Left ventricle myocardium inferior (tissue), 1 donor: Measurements from ENCODE around the gene CGB8. TPM values are rescaled to one million over a fixed set of nuclear protein-coding genes. Genes with fewer than 3 reads are reported as not detected.
"Not testable (repeated sequence)": the region's sequence is repeated elsewhere in the genome, so short reads cannot be mapped to it uniquely, and the experiment has no call there.

Source experiments
- DNase-seq: peaks from one replicate; pipeline ENCODE4 v3.0.0-alpha.2; 2020
- H3K27ac ChIP-seq: fragments of 200-600 bp; replicated peaks from 2 replicates; pipeline ENCODE4 v1.8.0; 2021
- H3K27me3 ChIP-seq: fragments of 200-600 bp; 2 replicates; pipeline ENCODE4 v1.8.0; 2021; ENCODE audit warnings: low read depth
- H3K36me3 ChIP-seq: fragments of 200-600 bp; 2 replicates; pipeline ENCODE4 v1.8.0; 2021
- H3K4me1 ChIP-seq: fragments of 200-600 bp; 2 replicates; pipeline ENCODE4 v1.8.0; 2021
- H3K4me3 ChIP-seq: fragments of 200-600 bp; 2 replicates; pipeline ENCODE4 v1.8.0; 2021; ENCODE audit warnings: mild to moderate bottlenecking, moderate library complexity
- H3K9me3 ChIP-seq: fragments of 200-600 bp; replicated peaks from 2 replicates; pipeline ENCODE4 v1.8.0; 2021
- intact Hi-C: fragments of 100-400 bp; cut with micrococcal nuclease; formaldehyde crosslinking; loops from one replicate; pipeline ENCODE4 v1.11.0; 2022
- total RNA-seq: library from RNA; stranded (reverse); fragmentation: NEBNext Ultra II Directional; extraction: Animal tissue kit (Norgen Biotek cat#: 25700); gene quantifications from one replicate; pipeline ENCODE4 v1.2.1, GENCODE V29; 2021
- TF ChIP-seq, protein P1 (sequence below): fragments of 200-600 bp; IDR thresholded peaks from 2 replicates; pipeline ENCODE4 v1.8.0; 2021; ENCODE audit warnings: antibody characterized with exemption, mild to moderate bottlenecking, borderline replicate concordance
- donor health status: DM: no; HTN: yes; CAD: no; lungs with severe emphysema.

CGB8 gene
- total RNA-seq, 1 donor from 2014 or later, result not detected

DNA sequence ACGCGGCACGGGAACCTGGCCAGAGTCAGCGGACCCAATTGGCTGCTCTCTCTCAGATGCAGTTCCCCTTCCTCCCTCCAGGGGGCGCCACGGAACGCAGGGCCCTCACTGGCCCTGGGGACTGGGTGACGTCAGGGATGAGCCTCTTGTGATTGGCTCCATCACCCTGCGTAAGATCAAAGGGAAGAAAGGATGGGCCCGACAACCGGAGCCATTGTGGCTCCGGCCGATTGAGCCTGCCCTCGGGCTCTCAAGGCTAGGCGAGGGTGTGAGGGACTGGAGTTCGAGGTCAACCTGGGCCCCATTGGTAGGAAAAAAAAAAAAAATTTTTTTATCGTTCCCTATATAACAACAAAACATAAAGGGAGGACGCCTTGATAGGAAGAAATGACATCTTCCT lies 12.1 kb downstream of the CGB8 start, which contains the start of gene CGB1:
Gene CGB1 (minus strand): TSS at position 81 of the 400 bp plus-strand sequence. CDS start 184 bp downstream, outside the sequence.
- TF ChIP-seq, protein P1, sequence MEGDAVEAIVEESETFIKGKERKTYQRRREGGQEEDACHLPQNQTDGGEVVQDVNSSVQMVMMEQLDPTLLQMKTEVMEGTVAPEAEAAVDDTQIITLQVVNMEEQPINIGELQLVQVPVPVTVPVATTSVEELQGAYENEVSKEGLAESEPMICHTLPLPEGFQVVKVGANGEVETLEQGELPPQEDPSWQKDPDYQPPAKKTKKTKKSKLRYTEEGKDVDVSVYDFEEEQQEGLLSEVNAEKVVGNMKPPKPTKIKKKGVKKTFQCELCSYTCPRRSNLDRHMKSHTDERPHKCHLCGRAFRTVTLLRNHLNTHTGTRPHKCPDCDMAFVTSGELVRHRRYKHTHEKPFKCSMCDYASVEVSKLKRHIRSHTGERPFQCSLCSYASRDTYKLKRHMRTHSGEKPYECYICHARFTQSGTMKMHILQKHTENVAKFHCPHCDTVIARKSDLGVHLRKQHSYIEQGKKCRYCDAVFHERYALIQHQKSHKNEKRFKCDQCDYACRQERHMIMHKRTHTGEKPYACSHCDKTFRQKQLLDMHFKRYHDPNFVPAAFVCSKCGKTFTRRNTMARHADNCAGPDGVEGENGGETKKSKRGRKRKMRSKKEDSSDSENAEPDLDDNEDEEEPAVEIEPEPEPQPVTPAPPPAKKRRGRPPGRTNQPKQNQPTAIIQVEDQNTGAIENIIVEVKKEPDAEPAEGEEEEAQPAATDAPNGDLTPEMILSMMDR, result peak; percentile 26

DNA sequence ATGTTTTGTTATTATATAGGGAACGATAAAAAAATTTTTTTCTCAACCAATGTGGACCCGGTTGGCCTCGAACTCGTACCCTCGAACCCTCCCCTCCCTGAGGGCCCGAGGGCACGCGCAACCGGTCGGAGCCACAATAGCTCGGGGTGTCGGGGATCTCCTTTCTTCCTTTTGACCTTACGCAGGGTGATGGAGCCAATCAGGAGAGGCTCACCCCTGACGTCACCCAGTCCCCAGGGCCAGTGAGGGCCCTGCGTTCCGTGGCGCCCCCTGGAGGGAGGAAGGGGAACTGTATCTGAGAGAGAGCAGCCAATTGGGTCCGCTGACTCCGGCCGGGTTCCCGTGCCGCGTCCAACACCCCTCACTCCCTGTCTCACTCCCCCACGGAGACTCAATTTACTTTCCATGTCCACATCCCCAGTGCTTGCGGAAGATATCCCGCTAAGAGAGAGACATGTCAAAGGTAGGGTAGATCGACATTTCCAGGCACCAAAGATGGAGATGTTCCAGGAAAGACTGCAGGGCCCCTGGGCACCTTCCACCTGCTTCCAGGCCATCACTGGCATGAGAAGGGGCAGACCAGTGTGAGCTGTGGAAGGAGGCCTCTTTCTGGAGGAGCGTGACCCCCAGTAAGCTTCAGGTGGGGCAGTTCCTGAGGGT lies 17.1 kb downstream of the CGB8 start, which contains the start of gene CGB2:
Gene CGB2 (plus strand): TSS at position 249 of the 660 bp plus-strand sequence. CDS start 206 bp downstream, at position 455.
- TF ChIP-seq, protein P1, result peak; percentile 30
- DNase-seq, H3K36me3 ChIP-seq, H3K27ac ChIP-seq, H3K4me1 ChIP-seq, H3K4me3 ChIP-seq, H3K9me3 ChIP-seq, intact Hi-C loops: not testable (repeated sequence)
- peaks cover 23% of the 10 kb centered on the region for H3K27me3 ChIP-seq

More for the DNA sequence above, 12.1 kb downstream of the CGB8 start, which contains the start of gene CGB1:
- H3K36me3 ChIP-seq, H3K27ac ChIP-seq, H3K4me1 ChIP-seq, DNase-seq, H3K4me3 ChIP-seq, H3K9me3 ChIP-seq, intact Hi-C loops: not testable (repeated sequence)
- peaks cover 20% of the 10 kb centered on the region for H3K27me3 ChIP-seq

DNA sequence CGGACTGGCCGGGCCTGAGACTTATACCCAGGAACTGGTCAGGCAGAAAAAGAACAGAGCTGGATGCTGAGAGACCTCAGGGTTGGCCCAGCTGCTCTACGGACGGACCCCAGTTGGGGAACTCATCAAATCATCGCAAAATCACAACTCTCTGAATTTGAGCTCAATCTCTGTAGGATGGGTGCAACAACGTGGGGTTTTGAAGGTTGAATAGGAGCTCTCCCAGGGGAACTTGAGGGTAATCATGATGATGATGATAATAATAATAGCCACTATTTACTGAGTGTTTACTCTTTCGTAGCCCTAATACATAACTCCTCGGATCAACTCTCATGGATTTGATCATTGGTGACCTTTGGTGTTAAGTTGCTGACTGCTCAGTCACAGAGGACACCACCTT lies 18.6 kb downstream of the CGB8 start:
- H3K27me3 ChIP-seq, result peaks cover 13% of the 10 kb centered on the region
- intact Hi-C loops, H3K9me3 ChIP-seq, H3K4me1 ChIP-seq, DNase-seq, H3K4me3 ChIP-seq, H3K36me3 ChIP-seq, H3K27ac ChIP-seq: not testable (repeated sequence)

DNA sequence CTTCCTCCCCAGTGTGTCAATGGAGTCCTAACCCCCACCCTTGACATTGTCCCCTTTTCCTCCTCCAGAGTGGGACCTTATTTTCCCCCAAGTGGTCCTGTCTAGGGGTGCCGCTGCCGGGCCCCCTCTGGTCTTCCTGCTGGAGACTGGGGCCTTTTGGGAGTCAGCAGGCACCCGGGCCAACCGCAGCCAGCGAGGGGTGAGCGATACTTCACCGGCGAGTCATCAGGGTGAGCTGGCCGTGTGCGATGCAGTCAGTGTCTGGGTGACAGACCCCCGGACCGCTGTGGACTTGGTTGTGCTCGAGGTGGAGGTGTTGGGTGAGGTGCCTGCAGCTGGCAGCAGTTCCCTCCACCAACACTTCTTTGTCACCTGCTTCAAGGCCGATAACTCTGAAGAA lies 19.2 kb downstream of the CGB8 start:
- H3K27ac ChIP-seq, H3K9me3 ChIP-seq, intact Hi-C loops, H3K4me1 ChIP-seq, H3K36me3 ChIP-seq, DNase-seq, H3K27me3 ChIP-seq, H3K4me3 ChIP-seq: not testable (repeated sequence)

DNA sequence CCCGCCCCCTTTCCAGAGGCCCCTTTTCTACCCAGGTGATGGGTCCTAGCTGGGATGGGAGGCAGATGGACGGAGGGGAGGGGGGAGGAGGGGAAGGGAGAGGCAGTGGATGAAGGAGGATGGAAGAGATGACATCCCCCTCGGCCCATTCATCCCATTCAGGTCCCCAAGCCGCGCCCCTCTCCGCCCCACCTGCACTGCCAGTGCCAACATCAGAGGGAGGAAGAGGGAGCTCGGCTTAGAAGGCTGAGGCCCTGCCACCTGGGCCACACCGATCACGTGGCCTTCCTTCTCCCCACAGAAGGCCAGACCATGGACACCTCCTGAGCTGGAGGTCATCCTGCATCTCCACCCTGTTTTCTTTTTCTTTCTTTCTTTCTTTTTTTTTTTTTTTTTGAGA lies 20.2 kb downstream of the CGB8 start:
- DNase-seq, intact Hi-C loops, H3K27me3 ChIP-seq, H3K36me3 ChIP-seq, H3K4me3 ChIP-seq, H3K27ac ChIP-seq, H3K4me1 ChIP-seq, H3K9me3 ChIP-seq: not testable (repeated sequence)

DNA sequence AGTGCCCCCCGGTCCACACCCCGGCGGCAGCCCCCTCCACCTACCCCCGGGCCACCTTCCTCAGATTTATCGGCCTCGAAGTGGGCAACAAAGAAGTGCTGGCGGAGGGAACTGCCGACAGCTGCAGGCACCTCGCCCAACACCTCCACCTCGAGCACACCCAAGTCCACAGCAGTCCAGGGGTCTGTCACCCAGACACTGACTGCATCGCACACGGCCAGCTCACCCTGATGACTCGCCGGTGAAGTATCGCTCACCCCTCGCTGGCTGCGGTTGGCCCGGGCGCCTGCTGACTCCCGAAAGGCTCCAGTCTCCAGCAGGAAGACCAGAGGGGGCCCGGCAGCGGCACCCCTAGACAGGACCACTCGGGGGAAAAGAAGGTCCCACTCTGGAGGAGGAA lies 23.3 kb downstream of the CGB8 start:
- H3K9me3 ChIP-seq, H3K36me3 ChIP-seq, H3K27me3 ChIP-seq, H3K4me1 ChIP-seq, H3K27ac ChIP-seq, H3K4me3 ChIP-seq, intact Hi-C loops, DNase-seq: not testable (repeated sequence)

DNA sequence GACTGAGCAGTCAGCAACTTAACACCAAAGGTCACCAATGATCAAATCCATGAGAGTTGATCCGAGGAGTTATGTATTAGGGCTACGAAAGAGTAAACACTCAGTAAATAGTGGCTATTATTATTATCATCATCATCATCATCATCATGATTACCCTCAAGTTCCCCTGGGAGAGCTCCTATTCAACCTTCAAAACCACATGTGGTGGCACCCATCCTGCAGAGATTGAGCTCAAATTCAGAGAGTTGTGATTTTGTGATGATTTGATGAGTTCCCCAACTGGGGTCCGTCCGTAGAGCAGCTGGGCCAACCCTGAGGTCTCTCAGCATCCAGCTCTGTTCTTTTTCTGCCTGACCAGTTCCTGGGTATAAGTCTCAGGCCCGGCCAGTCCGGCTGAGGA lies 23.8 kb downstream of the CGB8 start:
- H3K4me1 ChIP-seq, intact Hi-C loops, H3K27me3 ChIP-seq, DNase-seq, H3K36me3 ChIP-seq, H3K9me3 ChIP-seq, H3K27ac ChIP-seq, H3K4me3 ChIP-seq: not testable (repeated sequence)

DNA sequence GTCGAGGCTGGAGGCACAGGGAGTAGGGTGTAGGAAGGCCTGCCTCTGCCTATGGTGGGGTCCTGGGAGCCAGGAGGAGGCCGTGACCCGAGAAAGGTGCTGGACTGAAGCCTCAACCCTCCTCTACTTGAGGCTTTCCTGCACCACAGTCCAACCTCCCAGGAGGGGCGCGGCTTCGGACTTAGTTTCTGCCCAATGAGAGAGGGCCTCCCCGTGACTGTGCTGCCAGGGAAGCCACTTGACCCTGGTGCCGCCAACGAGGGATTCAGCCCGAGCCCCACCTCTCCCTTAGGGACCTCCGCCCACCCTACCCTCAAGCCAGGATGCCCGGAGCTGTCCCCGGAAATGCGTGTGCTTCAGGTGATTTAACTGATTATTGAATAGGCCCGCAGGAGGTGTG lies 24.7 kb downstream of the CGB8 start, which contains the start of gene CGB3:
Gene CGB3 (minus strand): TSS at position 101 of the 400 bp plus-strand sequence. CDS start 362 bp downstream, outside the sequence.
- DNase-seq, H3K36me3 ChIP-seq, H3K4me3 ChIP-seq, H3K27ac ChIP-seq, H3K9me3 ChIP-seq, intact Hi-C loops, H3K4me1 ChIP-seq: not testable (repeated sequence)
- H3K27me3 ChIP-seq, result peaks cover 11% of the 10 kb centered on the region
